Inferior parietal cortex (tissue), 1 donor: ENCODE data around the gene KIAA0753.

ENCODE experiments used
- DNase-seq: peaks from one replicate; pipeline ENCODE4 v3.0.0-alpha.2; 2016; ENCODE audit errors: extremely low spot score

KIAA0753 gene

DNA sequence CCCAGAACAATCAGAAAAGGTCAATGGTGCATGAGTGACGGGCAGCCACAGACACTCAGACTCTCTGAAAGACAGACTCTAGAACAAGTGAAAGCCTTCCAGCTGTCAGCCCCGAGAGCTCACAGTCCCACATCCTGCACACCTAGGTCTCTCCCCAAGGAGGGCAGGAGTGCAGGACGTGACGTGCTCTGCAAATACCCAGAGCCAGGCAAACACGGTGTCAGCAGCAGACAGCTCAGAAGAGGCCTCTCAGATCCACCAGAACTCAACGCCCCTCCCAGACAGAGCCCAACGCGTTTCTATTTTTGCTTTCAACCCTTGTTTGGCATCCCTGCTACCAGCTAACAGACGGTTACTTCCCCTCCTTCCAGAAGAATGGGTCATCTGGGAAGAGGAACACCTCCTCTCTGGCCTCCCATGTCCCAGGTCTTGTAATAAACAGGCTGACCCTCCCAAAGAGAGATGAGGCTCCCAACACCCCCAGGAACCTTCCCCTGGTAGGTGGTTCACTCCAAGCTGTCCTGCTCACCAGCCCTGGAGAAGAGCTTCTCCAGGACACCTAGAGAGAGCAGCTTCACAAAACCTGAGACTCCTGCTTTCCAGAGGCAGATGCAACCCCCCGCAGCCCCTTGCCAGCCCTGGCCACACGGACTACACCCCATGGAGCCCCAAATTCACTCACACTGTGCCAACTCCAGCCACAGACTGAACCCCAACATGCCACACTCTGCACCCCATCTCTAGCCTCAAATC lies 91.8 kb downstream of the KIAA0753 start:
- no peak for DNase-seq

GRCh38 chr17:6548034-6548433 lies 92.5 kb downstream of the KIAA0753 start:
- no peak for DNase-seq

- DNase-seq, result no peak
These were observed 93.2 kb downstream of the KIAA0753 start for GRCh38 chr17:6547336-6547735.

DNA sequence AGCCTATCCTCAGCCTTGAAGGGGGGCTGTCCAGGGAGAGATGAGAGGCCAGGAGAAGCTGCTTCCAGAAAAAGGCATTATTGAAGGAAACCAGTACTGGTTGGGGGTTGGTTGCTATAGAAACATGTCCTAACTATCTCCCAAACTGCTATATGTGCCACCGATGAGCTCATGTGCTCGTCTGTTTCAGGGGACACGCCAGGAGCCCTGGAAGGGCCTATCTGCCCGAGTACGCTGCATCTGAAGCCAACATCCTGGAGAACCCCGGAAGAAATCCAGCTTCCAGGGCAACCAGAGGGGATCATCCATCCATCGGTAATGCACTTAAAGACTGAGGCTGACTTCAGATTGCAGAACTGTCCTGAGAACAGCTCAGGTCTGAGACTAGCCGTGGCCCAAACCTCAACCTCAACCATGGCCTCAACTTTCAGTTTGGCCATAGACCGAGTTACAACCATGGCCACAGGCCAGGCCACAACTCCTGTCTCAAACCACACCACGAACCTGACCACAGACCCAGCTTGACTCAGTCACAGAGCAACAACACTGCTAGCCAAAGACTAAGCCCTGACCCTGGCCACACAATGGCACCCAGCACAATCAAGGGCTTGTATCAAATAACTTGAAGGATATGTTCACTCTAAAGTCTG lies 94.3 kb downstream of the KIAA0753 start:
- DNase-seq, result no peak

DNA sequence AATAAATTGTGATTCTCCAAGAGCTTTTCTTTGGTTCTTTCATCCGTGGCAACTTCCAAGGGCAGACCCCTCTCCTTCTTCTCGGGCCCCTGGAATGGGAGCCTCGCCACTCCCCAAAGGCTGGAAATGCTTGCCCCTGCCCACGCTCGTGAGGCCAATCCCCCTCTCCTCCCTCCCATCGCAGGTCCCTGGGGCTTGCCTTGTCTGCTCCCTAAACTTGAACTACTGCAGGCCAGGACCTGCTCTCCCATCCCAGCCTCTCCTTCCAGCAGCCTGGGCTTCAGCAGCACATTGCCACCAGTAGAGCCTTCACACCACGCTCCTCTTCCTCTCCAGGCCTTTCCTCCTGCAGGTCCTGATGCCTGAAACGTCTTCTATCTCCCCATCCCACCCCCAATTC lies 95.2 kb downstream of the KIAA0753 start:
- no peak for DNase-seq

- no peak for DNase-seq
These were observed 96.5 kb downstream of the KIAA0753 start for GRCh38 chr17:6544011-6544370.

DNA sequence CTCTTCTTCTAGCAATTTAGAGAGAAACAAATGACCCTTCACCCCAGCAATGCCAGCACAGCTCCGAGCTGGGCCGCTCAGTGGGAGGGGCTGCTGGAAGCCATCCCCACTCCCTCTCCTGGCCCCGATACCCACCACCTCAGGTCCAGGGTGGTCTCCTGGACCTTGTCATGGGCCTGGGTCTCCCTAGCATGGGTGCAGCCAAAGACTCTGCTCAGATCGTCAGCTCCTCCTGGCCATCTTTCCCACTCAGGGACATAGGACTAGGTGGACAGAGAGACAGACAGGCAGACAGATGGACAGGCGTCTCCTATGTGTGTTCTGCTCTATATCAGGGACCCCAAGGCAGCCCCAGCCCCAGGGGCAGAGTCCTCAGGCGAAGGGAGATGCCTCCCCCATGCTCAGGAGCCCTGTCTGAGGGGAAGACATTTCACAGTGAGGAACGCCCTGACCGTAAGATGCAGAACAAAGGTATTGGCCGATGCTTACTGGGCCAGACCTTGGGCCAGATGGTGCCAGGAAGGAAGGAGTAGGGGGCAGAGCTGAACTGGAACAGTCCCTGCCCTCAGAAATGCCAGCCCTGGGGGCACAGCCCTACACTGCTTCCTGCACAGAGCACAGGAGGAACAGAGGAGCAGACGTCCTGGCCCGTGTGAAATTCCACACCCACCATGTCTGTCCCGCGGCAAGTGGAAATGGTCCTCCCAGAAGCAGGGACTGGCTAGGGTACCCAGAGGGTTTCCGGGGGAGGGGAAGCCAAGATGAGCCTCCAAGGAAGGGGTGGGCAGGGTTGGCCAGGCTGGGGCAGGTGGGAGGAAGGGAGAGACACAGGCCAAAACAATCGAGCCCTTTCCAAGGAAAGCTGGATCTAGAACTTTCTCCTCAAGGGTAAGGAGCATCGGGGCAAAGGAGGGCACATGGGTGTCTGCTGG lies 97.2 kb downstream of the KIAA0753 start:
- DNase-seq, result no peak

DNA sequence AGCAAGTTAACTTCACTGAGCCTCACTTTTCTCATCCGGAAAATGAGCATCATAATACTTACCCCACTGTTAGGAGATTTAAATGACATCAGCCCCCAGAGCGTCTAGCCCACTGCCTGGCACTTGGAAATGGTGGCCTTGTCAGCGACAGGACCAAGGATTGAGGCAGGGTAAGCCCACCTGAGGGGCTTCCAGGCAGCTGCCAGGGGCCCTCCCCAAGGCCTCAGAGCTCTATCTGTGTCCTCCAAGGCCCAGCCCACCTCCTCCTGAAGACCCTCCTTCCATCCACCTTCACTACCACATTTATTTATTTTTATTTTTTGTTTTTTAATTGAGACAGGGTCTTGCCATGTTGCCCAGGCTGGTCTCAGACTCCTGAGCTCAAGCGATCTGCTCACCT lies 97.9 kb downstream of the KIAA0753 start:
- DNase-seq, result no peak

DNA sequence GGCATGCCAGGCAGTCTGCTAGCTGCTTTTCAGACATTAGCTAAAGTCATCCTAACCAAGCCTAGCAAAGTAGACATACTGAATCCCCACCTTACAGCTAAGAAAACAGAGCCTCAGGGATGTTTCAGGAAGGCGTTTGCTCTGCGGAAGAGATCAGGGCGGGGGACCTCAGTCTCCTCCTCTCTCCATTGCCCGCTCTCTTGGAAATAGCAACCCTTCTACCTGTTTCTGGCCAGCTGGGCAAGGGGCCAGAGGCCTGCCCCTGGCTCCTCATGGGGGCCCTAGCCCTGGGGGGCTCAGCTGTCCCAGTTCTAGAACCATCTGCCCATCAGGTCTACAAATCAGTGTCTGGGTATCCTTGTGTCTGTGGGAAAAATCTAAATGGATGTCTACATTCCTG lies 98.6 kb downstream of the KIAA0753 start:
- DNase-seq, result no peak

DNA sequence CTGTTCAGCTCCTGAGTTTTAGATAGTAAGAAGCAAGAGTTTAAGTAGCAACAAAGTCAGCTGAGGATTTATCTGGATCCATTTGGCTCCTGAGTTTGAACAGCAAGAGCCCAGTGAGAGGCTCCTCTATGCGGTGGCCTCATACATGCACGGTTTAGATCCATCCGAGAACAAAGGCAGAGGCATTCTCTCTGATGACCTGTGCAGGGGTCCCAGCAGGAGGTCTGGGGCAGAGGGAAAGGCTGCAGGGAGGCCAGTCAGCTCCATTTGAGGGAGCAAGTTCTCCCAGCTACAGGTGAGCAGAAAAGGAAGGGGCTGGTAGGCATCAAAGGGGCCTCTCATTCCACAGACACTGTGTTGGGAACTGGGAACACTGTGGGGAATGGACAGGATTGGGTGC lies 100.6 kb downstream of the KIAA0753 start:
- DNase-seq, result no peak

DNA sequence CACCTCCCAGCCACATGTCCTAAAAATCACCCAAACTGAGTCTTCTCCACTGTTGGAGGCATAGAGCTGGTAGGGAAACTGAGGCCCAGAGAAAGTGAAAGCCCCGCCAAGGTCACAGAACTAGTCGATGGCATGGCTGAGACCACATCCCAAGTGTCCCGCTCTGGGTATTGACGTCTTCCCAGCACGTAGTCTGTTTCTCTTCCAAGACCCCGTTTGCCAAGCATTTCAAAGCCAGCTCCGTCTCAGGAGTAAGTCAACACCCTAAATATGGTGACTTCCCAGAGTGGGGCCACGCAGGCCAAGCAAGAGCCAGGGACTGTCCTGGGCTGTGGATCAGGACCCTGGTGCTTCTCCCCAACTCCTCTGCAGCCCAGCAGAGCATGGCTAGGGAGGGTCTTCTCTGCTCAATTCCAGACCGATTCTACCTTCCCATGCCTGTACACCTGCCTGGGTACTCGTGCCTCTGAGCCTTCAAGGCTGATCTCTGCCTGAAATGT lies 103.9 kb downstream of the KIAA0753 start:
- no peak for DNase-seq

GRCh38 chr17:6536053-6536452 lies 104.5 kb downstream of the KIAA0753 start:
- no peak for DNase-seq

- DNase-seq, result no peak
These were observed 105.5 kb downstream of the KIAA0753 start for GRCh38 chr17:6534846-6535514.

- DNase-seq, result no peak
These were observed 108.0 kb downstream of the KIAA0753 start for GRCh38 chr17:6532441-6532885.

DNA sequence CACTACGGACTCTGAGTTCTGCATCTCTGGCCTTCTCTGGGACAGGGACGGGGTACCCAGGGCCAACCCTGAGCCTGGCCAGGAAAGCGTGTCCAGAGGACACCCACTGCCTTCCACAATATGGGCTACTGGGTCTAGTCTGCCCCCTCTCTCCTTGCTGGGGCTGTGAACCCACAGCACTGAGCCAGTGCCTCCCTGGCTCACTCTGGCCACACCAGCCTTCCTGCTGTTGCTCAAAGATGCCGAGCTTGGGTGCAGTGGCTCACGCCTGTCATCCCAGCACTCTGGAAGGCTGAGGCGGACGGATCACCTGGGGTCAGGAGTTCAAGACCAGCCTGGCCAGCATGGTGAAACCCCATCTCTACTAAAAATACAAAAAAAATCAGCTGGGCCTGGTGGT lies 108.9 kb downstream of the KIAA0753 start:
- DNase-seq, result no peak

GRCh38 chr17:6530324-6530920 lies 110.1 kb downstream of the KIAA0753 start:
- DNase-seq, result no peak

DNA sequence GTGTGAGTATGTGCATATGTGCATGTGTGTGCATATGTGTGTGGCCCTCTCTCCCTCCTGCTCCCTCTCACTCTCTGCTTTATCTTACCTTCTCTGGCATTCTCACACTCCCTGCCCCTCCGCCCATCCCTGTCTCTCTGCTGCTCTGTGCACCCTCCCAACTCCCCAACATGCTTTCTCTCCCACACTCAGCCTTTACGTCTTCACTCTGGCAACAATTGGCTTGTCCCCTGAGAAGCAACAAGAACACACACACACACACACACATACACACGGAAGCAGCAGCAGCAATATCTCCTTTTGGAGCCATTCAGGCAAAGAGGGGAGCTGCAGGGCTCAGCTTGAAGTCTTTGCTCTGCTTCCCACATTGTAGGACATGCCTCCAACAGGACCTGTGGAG lies 112.0 kb downstream of the KIAA0753 start:
- DNase-seq, result no peak
